ENCODE measurements around the gene U2SURP. TPM values are rescaled to one million over a fixed set of nuclear protein-coding genes. Genes with fewer than 3 reads are reported as not detected.
A peak's percentile ranks its signal among the peaks of the same experiment; 100 is the strongest.

Gene U2SURP
- total RNA-seq, 1 experiment from 2014 or later: 168 TPM

GRCh38 chr3:142999881-143000280 is 1.5 kb upstream of the U2SURP start:
- no peak for DNase-seq
- peak overlapping the region; percentile 98 for H3K4me2 ChIP-seq (ENCODE audit: insufficient read depth, insufficient read length, low read length)
- H3K4me3 Mint-ChIP-seq: peak overlapping the region; percentile 90 to 96

More at GRCh38 chr3:142999881-143000280, 1.5 kb upstream of the U2SURP start:
- Histone ChIP-seq H3T11ph (ENCODE audit: low read length) (no peak overlapping the region), H3K56ac (ENCODE audit: insufficient read length, low read depth, low read length) (no peak overlapping the region), H2BK12ac (ENCODE audit: insufficient read length, low read depth, low read length) (no peak overlapping the region), H2BK20ac (ENCODE audit: low read depth, low read length, poor library complexity, severe bottlenecking) (no peak overlapping the region), H4K20me1 (ENCODE audit: control insufficient read depth, insufficient read depth, insufficient read length) (no peaks in the 10 kb centered on the region), H3K23ac (ENCODE audit: insufficient read length, low read depth, low read length) (no peak overlapping the region), H3K9ac (ENCODE audit: extremely low read depth, insufficient read length, low read length) (peak overlapping the region; percentile 4), H4K5ac (ENCODE audit: insufficient read length, low read depth, low read length) (no peak overlapping the region), H3K23me2 (ENCODE audit: insufficient read length, low read depth, low read length, poor library complexity, severe bottlenecking) (peaks cover 14% of the 10 kb centered on the region), H3K14ac (ENCODE audit: insufficient read depth, low read length) (no peak overlapping the region), H2BK120ac (ENCODE audit: low read depth, low read length, poor library complexity, severe bottlenecking) (no peak overlapping the region), H4K8ac (replicated peaks; ENCODE audit: insufficient read length, low read depth, low read length) (no peak overlapping the region), H3K79me1 (ENCODE audit: insufficient read depth, low read depth, low read length, poor library complexity, severe bottlenecking) (no peaks in the 10 kb centered on the region), H3K27ac (ENCODE audit: insufficient read length, low read depth, low read length) (no peak overlapping the region), H2BK5ac (ENCODE audit: insufficient read length, low read length) (no peak overlapping the region), H2BK15ac (ENCODE audit: low read depth, low read length) (no peak overlapping the region), H2AK5ac (ENCODE audit: insufficient read length, low read length) (no peak overlapping the region), H2AFZ (ENCODE audit: low read length) (no peak overlapping the region), H3K27me3 (ENCODE audit: insufficient read depth, low read length) (no peaks in the 10 kb centered on the region), H3K18ac (ENCODE audit: insufficient read length, low read depth, low read length) (no peak overlapping the region), H3K9me3 (ENCODE audit: control insufficient read depth, low read depth, low read length) (no peaks in the 10 kb centered on the region), H3K4ac (ENCODE audit: low read depth, low read length) (no peak overlapping the region), H3K79me2 (ENCODE audit: insufficient read depth, low read length) (peaks cover 18% of the 10 kb centered on the region; the same call in 1 of the 2 replicates), H4K91ac (ENCODE audit: insufficient read length, low read depth, low read length) (no peak overlapping the region), H3K4me1 (ENCODE audit: insufficient read depth, low read length) (no peaks in the 10 kb centered on the region)
- H3K9me3 Mint-ChIP-seq: no peaks in the 10 kb centered on the region
- H3K4me1 Mint-ChIP-seq: peaks cover 21 to 25% of the 10 kb centered on the region in 2 experiments
- H3K27ac Mint-ChIP-seq: peak overlapping the region; percentile 11 to 99 (median 11); a peak in 2 of 7 replicates
- peaks cover 0 to 2% (median 0%) of the 10 kb centered on the region in 3 experiments; a peak in 2 of 7 replicates for H3K36me3 Mint-ChIP-seq (ENCODE audit: insufficient read depth in 1 of 3, low read depth in 3 of 3)
- no peaks in the 10 kb centered on the region for H3K27me3 Mint-ChIP-seq (ENCODE audit: low read depth)
- TF ChIP-seq CTCF (conservative IDR thresholded peaks at IDR 0.05): no peak
- WGBS (ENCODE audit: extremely low coverage, insufficient read length, low lambda C conversion rate): no CpG with 5 or more reads among the region's 4 CpGs

Data from H9 (cell line).